Activated naive CD8-positive, alpha-beta T cell (primary cell): ENCODE results near the gene CDC42BPB.

Source experiments
- H3K27ac Mint-ChIP-seq: one replicate; pipeline ENCODE4 v1.8.0; 2021; ENCODE audit warnings: mixed read lengths
- H3K27me3 Mint-ChIP-seq: one replicate; pipeline ENCODE4 v1.8.0; 2021; ENCODE audit warnings: mixed read lengths
- H3K36me3 Mint-ChIP-seq: one replicate; pipeline ENCODE4 v1.8.0; 2021; ENCODE audit warnings: mixed read lengths
- H3K4me1 Mint-ChIP-seq: one replicate; pipeline ENCODE4 v1.8.0; 2021; ENCODE audit warnings: low read depth, mixed read lengths
- H3K4me3 Mint-ChIP-seq: one replicate; pipeline ENCODE4 v1.8.0; 2021; ENCODE audit warnings: mild to moderate bottlenecking, mixed read lengths
- H3K9me3 Mint-ChIP-seq: one replicate; pipeline ENCODE4 v1.8.0; 2021; ENCODE audit warnings: low read depth, mixed read lengths

Gene CDC42BPB

GRCh38 chr14:102920273-102920997 lies 136.9 kb downstream of the CDC42BPB start:
- H3K27ac Mint-ChIP-seq: no peak overlapping the region
- H3K4me3 Mint-ChIP-seq: no peak overlapping the region
- H3K27me3 Mint-ChIP-seq: no peaks in the 10 kb centered on the region
- no peaks in the 10 kb centered on the region for H3K36me3 Mint-ChIP-seq
- no peaks in the 10 kb centered on the region for H3K9me3 Mint-ChIP-seq
- H3K4me1 Mint-ChIP-seq: peaks cover 9% of the 10 kb centered on the region

- Mint-ChIP-seq H3K27ac (no peak overlapping the region), H3K27me3 (no peaks in the 10 kb centered on the region), H3K4me3 (no peak overlapping the region), H3K4me1 (peaks cover 4% of the 10 kb centered on the region), H3K9me3 (no peaks in the 10 kb centered on the region), H3K36me3 (no peaks in the 10 kb centered on the region)
Measured at GRCh38 chr14:102918438-102918837, 138.9 kb downstream of the CDC42BPB start.

- Mint-ChIP-seq H3K4me1 (no peaks in the 10 kb centered on the region), H3K27me3 (no peaks in the 10 kb centered on the region), H3K4me3 (no peak overlapping the region), H3K36me3 (no peaks in the 10 kb centered on the region), H3K27ac (no peak overlapping the region), H3K9me3 (no peaks in the 10 kb centered on the region)
Measured at GRCh38 chr14:102917469-102918211, 139.7 kb downstream of the CDC42BPB start.

GRCh38 chr14:102917056-102917385 lies 140.3 kb downstream of the CDC42BPB start:
- Mint-ChIP-seq H3K9me3 (no peaks in the 10 kb centered on the region), H3K27me3 (no peaks in the 10 kb centered on the region), H3K36me3 (no peaks in the 10 kb centered on the region), H3K27ac (no peak overlapping the region), H3K4me1 (no peaks in the 10 kb centered on the region), H3K4me3 (no peak overlapping the region)

GRCh38 chr14:102916347-102917055 lies 140.8 kb downstream of the CDC42BPB start:
- H3K27me3 Mint-ChIP-seq: no peaks in the 10 kb centered on the region
- H3K36me3 Mint-ChIP-seq: no peaks in the 10 kb centered on the region
- H3K27ac Mint-ChIP-seq: no peak overlapping the region
- no peak overlapping the region for H3K4me3 Mint-ChIP-seq
- H3K9me3 Mint-ChIP-seq: no peaks in the 10 kb centered on the region
- H3K4me1 Mint-ChIP-seq: no peaks in the 10 kb centered on the region

GRCh38 chr14:102915292-102916110 lies 141.8 kb downstream of the CDC42BPB start:
- Mint-ChIP-seq H3K9me3 (no peaks in the 10 kb centered on the region), H3K27ac (peak overlapping the region; percentile 50), H3K27me3 (no peaks in the 10 kb centered on the region), H3K4me3 (no peak overlapping the region), H3K4me1 (no peaks in the 10 kb centered on the region), H3K36me3 (no peaks in the 10 kb centered on the region)

GRCh38 chr14:102914474-102915291 lies 142.7 kb downstream of the CDC42BPB start:
- H3K36me3 Mint-ChIP-seq: no peaks in the 10 kb centered on the region
- H3K27me3 Mint-ChIP-seq: no peaks in the 10 kb centered on the region
- H3K4me1 Mint-ChIP-seq: no peaks in the 10 kb centered on the region
- H3K4me3 Mint-ChIP-seq: no peak overlapping the region
- H3K9me3 Mint-ChIP-seq: no peaks in the 10 kb centered on the region
- no peak overlapping the region for H3K27ac Mint-ChIP-seq

- H3K9me3 Mint-ChIP-seq: no peaks in the 10 kb centered on the region
- H3K4me3 Mint-ChIP-seq: no peak overlapping the region
- no peaks in the 10 kb centered on the region for H3K36me3 Mint-ChIP-seq
- no peaks in the 10 kb centered on the region for H3K4me1 Mint-ChIP-seq
- H3K27me3 Mint-ChIP-seq: no peaks in the 10 kb centered on the region
- H3K27ac Mint-ChIP-seq: no peak overlapping the region
Measured at GRCh38 chr14:102913341-102914211, 143.8 kb downstream of the CDC42BPB start.

- H3K9me3 Mint-ChIP-seq: no peaks in the 10 kb centered on the region
- H3K27ac Mint-ChIP-seq: no peak overlapping the region
- no peaks in the 10 kb centered on the region for H3K4me1 Mint-ChIP-seq
- no peak overlapping the region for H3K4me3 Mint-ChIP-seq
- H3K27me3 Mint-ChIP-seq: no peaks in the 10 kb centered on the region
- H3K36me3 Mint-ChIP-seq: no peaks in the 10 kb centered on the region
Measured at GRCh38 chr14:102911991-102912761, 145.2 kb downstream of the CDC42BPB start.

GRCh38 chr14:102911541-102911951 lies 145.8 kb downstream of the CDC42BPB start:
- H3K27me3 Mint-ChIP-seq: no peaks in the 10 kb centered on the region
- no peaks in the 10 kb centered on the region for H3K4me1 Mint-ChIP-seq
- H3K27ac Mint-ChIP-seq: no peak overlapping the region
- no peaks in the 10 kb centered on the region for H3K9me3 Mint-ChIP-seq
- no peaks in the 10 kb centered on the region for H3K36me3 Mint-ChIP-seq
- no peak overlapping the region for H3K4me3 Mint-ChIP-seq

GRCh38 chr14:102910442-102910841 lies 146.9 kb downstream of the CDC42BPB start:
- Mint-ChIP-seq H3K9me3 (no peaks in the 10 kb centered on the region), H3K4me3 (no peak overlapping the region), H3K27me3 (no peaks in the 10 kb centered on the region), H3K27ac (no peak overlapping the region), H3K36me3 (no peaks in the 10 kb centered on the region), H3K4me1 (no peaks in the 10 kb centered on the region)

GRCh38 chr14:102909911-102910310 lies 147.4 kb downstream of the CDC42BPB start:
- peaks cover 2% of the 10 kb centered on the region for H3K36me3 Mint-ChIP-seq
- no peak overlapping the region for H3K27ac Mint-ChIP-seq
- no peaks in the 10 kb centered on the region for H3K27me3 Mint-ChIP-seq
- no peaks in the 10 kb centered on the region for H3K9me3 Mint-ChIP-seq
- no peak overlapping the region for H3K4me3 Mint-ChIP-seq
- H3K4me1 Mint-ChIP-seq: no peaks in the 10 kb centered on the region

GRCh38 chr14:102909462-102909861 lies 147.9 kb downstream of the CDC42BPB start:
- Mint-ChIP-seq H3K9me3 (no peaks in the 10 kb centered on the region), H3K27ac (no peak overlapping the region), H3K4me1 (no peaks in the 10 kb centered on the region), H3K4me3 (no peak overlapping the region), H3K36me3 (peaks cover 2% of the 10 kb centered on the region), H3K27me3 (no peaks in the 10 kb centered on the region)
